BE2C (cell line): ENCODE measurements around the gene CHP2.

ENCODE experiments used
- DNase-seq: peaks from one replicate; pipeline ENCODE4 v3.0.0-alpha.2; 2020
- H3K27me3 ChIP-seq: fragments of 250-450 bp; sonication (Bioruptor Pico); 2 replicates; pipeline ENCODE4 v1.5.1; 2020; ENCODE audit warnings: mild to moderate bottlenecking
- H3K36me3 ChIP-seq: fragments of 250-450 bp; sonication (Bioruptor Pico); 2 replicates; pipeline ENCODE4 v1.5.1; 2020; ENCODE audit warnings: mild to moderate bottlenecking
- H3K4me1 ChIP-seq: fragments of 250-450 bp; sonication (Bioruptor Pico); 2 replicates; pipeline ENCODE4 v1.5.1; 2020
- H3K4me3 ChIP-seq: 2 replicates; pipeline ENCODE4 v1.5.1; 2011; ENCODE audit warnings: low read depth, low read length
- H3K9me3 ChIP-seq: fragments of 250-450 bp; sonication (Bioruptor Pico); 2 replicates; pipeline ENCODE4 v1.5.1; 2020
- CTCF ChIP-seq: IDR thresholded peaks from 2 replicates; pipeline ENCODE4 v1.5.1; 2012; ENCODE audit warnings: mild to moderate bottlenecking, low read depth, low read length

Gene CHP2

GRCh38 chr16:23755484-23755809 lies 621 bp downstream of the CHP2 start:
- TF ChIP-seq CTCF, result no peak
- Histone ChIP-seq H3K4me1 (no peaks in the 10 kb centered on the region), H3K4me3 (no peak overlapping the region), H3K36me3 (no peaks in the 10 kb centered on the region), H3K9me3 (no peaks in the 10 kb centered on the region), H3K27me3 (peaks cover 7% of the 10 kb centered on the region; the same call in 1 of the 2 replicates)
- no peak for DNase-seq

- no peak for TF ChIP-seq CTCF
- H3K27me3 ChIP-seq, result peaks cover 7% of the 10 kb centered on the region; the same call in 1 of the 2 replicates
- no peak for DNase-seq
- no peaks in the 10 kb centered on the region for H3K9me3 ChIP-seq
- no peaks in the 10 kb centered on the region for H3K4me1 ChIP-seq
- H3K36me3 ChIP-seq, result no peaks in the 10 kb centered on the region
- H3K4me3 ChIP-seq, result no peak overlapping the region
Measured at GRCh38 chr16:23757116-23757515, 2.3 kb downstream of the CHP2 start.

- TF ChIP-seq CTCF, result no peak
Measured at GRCh38 chr16:23757937-23758619, 3.3 kb downstream of the CHP2 start.

GRCh38 chr16:23765933-23766332 lies 11.1 kb downstream of the CHP2 start:
- TF ChIP-seq CTCF, result no peak
- H3K9me3 ChIP-seq, result no peaks in the 10 kb centered on the region
- no peak for DNase-seq
- no peak overlapping the region for H3K4me3 ChIP-seq
- no peaks in the 10 kb centered on the region for H3K36me3 ChIP-seq
- H3K4me1 ChIP-seq, result no peaks in the 10 kb centered on the region
- H3K27me3 ChIP-seq, result no peaks in the 10 kb centered on the region

More at GRCh38 chr16:23757937-23758619, 3.3 kb downstream of the CHP2 start:
- Histone ChIP-seq H3K27me3 (peaks cover 7% of the 10 kb centered on the region; the same call in 1 of the 2 replicates), H3K36me3 (no peaks in the 10 kb centered on the region), H3K9me3 (no peaks in the 10 kb centered on the region), H3K4me1 (no peaks in the 10 kb centered on the region), H3K4me3 (no peak overlapping the region)
- no peak for DNase-seq

- Histone ChIP-seq H3K36me3 (no peaks in the 10 kb centered on the region), H3K4me3 (no peak overlapping the region), H3K27me3 (no peaks in the 10 kb centered on the region), H3K9me3 (no peaks in the 10 kb centered on the region), H3K4me1 (no peaks in the 10 kb centered on the region)
- TF ChIP-seq CTCF, result no peak
- no peak for DNase-seq
Measured at GRCh38 chr16:23768581-23768980, 13.8 kb downstream of the CHP2 start.

- Histone ChIP-seq H3K27me3 (no peaks in the 10 kb centered on the region), H3K9me3 (no peaks in the 10 kb centered on the region), H3K36me3 (no peaks in the 10 kb centered on the region), H3K4me3 (no peak overlapping the region), H3K4me1 (no peaks in the 10 kb centered on the region)
- TF ChIP-seq CTCF, result no peak
- DNase-seq, result no peak
Measured at GRCh38 chr16:23771027-23771426, 16.2 kb downstream of the CHP2 start.
